ENCODE results near the gene SPINT1.
A peak's percentile ranks its signal among the peaks of the same experiment; 100 is the strongest.

Gene SPINT1

GRCh38 chr15:40892447-40893012 lies 48.7 kb downstream of the SPINT1 start:
- no peak for DNase-seq (ENCODE audit: low read depth)

- no peak for DNase-seq (ENCODE audit: low read depth)
These were observed 49.3 kb downstream of the SPINT1 start for GRCh38 chr15:40893019-40893670.

- DNase-seq (ENCODE audit: low read depth) = peak; percentile 84
These were observed 50.2 kb downstream of the SPINT1 start, which contains the start of gene VPS18 for GRCh38 chr15:40893733-40894680. VPS18 (plus strand) TSS chr15:40894450; CDS start chr15:40894769, 319 bp downstream.

GRCh38 chr15:40894681-40895448 lies 51.0 kb downstream of the SPINT1 start:
- DNase-seq (ENCODE audit: low read depth) = peak; percentile 58

- DNase-seq (ENCODE audit: low read depth) = no peak
These were observed 55.8 kb downstream of the SPINT1 start for GRCh38 chr15:40899536-40900207.

GRCh38 chr15:40900256-40901052 lies 56.6 kb downstream of the SPINT1 start:
- no peak for DNase-seq (ENCODE audit: low read depth)

GRCh38 chr15:40901053-40901443 lies 57.2 kb downstream of the SPINT1 start:
- no peak for DNase-seq (ENCODE audit: low read depth)

GRCh38 chr15:40902605-40903561 lies 59.0 kb downstream of the SPINT1 start:
- DNase-seq (ENCODE audit: low read depth) = no peak

- no peak for DNase-seq (ENCODE audit: low read depth)
These were observed 60.8 kb downstream of the SPINT1 start for GRCh38 chr15:40904552-40905201.

- DNase-seq (ENCODE audit: low read depth) = no peak
These were observed 62.5 kb downstream of the SPINT1 start for GRCh38 chr15:40906091-40906990.

- no peak for DNase-seq (ENCODE audit: low read depth)
These were observed 63.3 kb downstream of the SPINT1 start for GRCh38 chr15:40906991-40907802.

Data from HS-27A (cell line).